IMR-90 (cell line): ENCODE data around the gene PRSS2. TPM values are rescaled to one million over a fixed set of nuclear protein-coding genes. Genes with fewer than 3 reads are reported as not detected.
"Not testable (repeated sequence)": the region's sequence is repeated elsewhere in the genome, so short reads cannot be mapped to it uniquely, and the experiment has no call there.

ENCODE experiments used
- ATAC-seq: fragments of 200-7000 bp; cut with Tn5 transposase; 2 replicates; pipeline ENCODE4 v1.9.1; 2020; ENCODE audit warnings: low read depth, mild to moderate bottlenecking, moderate library complexity
- BruUV-seq: library from RNA; stranded (reverse); fragments of 400-500 nt; replicated peaks from 2 replicates; lab custom pipeline; 2021; lab: Mats Ljungman, UMichigan
- CTCF ChIA-PET: fragments of 300-600 bp; formaldehyde crosslinking; extraction: SDS; loops from one replicate; lab custom pipeline; 2021; ENCODE audit warnings: antibody characterized with exemption; lab: Yijun Ruan, JAX
- POLR2A ChIA-PET: fragments of 300-600 bp; sonication (Branson Sonifier 250); formaldehyde crosslinking; loops from one replicate; lab custom pipeline; 2022; ENCODE audit warnings: antibody characterized with exemption; ENCODE audit not compliant: unreplicated experiment; lab: Charles Lee
- DNase-seq: peaks from one replicate; pipeline ENCODE4 v3.0.0; 2013
- H2AFZ ChIP-seq: replicated peaks from 2 replicates; pipeline ENCODE3; 2013; ENCODE audit warnings: low read length, mild to moderate bottlenecking; ENCODE audit not compliant: poor library complexity
- H2AK5ac ChIP-seq: 2 replicates; pipeline ENCODE4 v1.6.1; 2013; ENCODE audit warnings: low read depth, low read length, inconsistent platforms
- H2AK9ac ChIP-seq: replicated peaks from 2 replicates; pipeline ENCODE3; 2013; ENCODE audit warnings: mild to moderate bottlenecking, low read depth, low read length, moderate library complexity; ENCODE audit not compliant: poor library complexity
- H2BK120ac ChIP-seq: 2 replicates; pipeline ENCODE4 v1.6.1; 2013; ENCODE audit warnings: low read depth, low read length, inconsistent platforms
- H2BK15ac ChIP-seq: 3 replicates; pipeline ENCODE4 v1.6.1; 2013; ENCODE audit warnings: low read depth, low read length, inconsistent platforms
- H2BK20ac ChIP-seq: 2 replicates; pipeline ENCODE4 v1.6.1; 2013; ENCODE audit warnings: low read depth, mild to moderate bottlenecking, inconsistent platforms, low read length, moderate library complexity
- H2BK5ac ChIP-seq: 2 replicates; pipeline ENCODE4 v1.6.1; 2013; ENCODE audit warnings: mild to moderate bottlenecking, low read depth, low read length, inconsistent platforms; ENCODE audit not compliant: poor library complexity, severe bottlenecking
- H3K14ac ChIP-seq: replicated peaks from 2 replicates; pipeline ENCODE4 v1.6.1; 2013; ENCODE audit warnings: low read depth, low read length, inconsistent platforms
- H3K18ac ChIP-seq: 2 replicates; pipeline ENCODE4 v1.6.1; 2013; ENCODE audit warnings: low read depth, low read length, control low read depth
- H3K23ac ChIP-seq: 2 replicates; pipeline ENCODE4 v1.6.1; 2013; ENCODE audit warnings: low read depth, low read length, inconsistent platforms
- H3K27ac ChIP-seq: 2 replicates; pipeline ENCODE4 v1.5.1; 2013; ENCODE audit warnings: mild to moderate bottlenecking, control low read depth, low read length; ENCODE audit not compliant: insufficient read depth
- H3K27me3 ChIP-seq: 2 replicates; pipeline ENCODE4 v1.6.1; 2013; ENCODE audit warnings: low read length; ENCODE audit not compliant: control insufficient read depth, insufficient read depth
- H3K36me3 ChIP-seq: 2 replicates; pipeline ENCODE4 v1.6.1; 2013; ENCODE audit warnings: low read length, mixed read lengths; ENCODE audit not compliant: control insufficient read depth, insufficient read depth
- H3K4ac ChIP-seq: 2 replicates; pipeline ENCODE4 v1.6.1; 2013; ENCODE audit warnings: low read depth, low read length, inconsistent platforms
- H3K4me1 ChIP-seq: 2 replicates; pipeline ENCODE4 v1.6.1; 2013; ENCODE audit warnings: low read length, mixed read lengths; ENCODE audit not compliant: control insufficient read depth, insufficient read depth
- H3K4me2 ChIP-seq: 2 replicates; pipeline ENCODE4 v1.6.1; 2013; ENCODE audit warnings: low read depth, mild to moderate bottlenecking, control low read depth, low read length, moderate library complexity
- H3K4me3 ChIP-seq: 2 replicates; pipeline ENCODE4 v1.5.1; 2013; ENCODE audit warnings: low read depth, mild to moderate bottlenecking, control low read depth, low read length, moderate library complexity; ENCODE audit not compliant: insufficient read depth
- H3K56ac ChIP-seq: 2 replicates; pipeline ENCODE4 v1.6.1; 2013; ENCODE audit warnings: low read length, inconsistent platforms; ENCODE audit not compliant: insufficient read depth; ENCODE audit errors: extremely low read depth
- H3K79me1 ChIP-seq, 2 experiments: 2 replicates each; pipeline ENCODE4 v1.6.1; 2013; ENCODE audit warnings: low read length in 2 of 2, inconsistent platforms in 1 of 2, low read depth in 1 of 2
- H3K9ac ChIP-seq: 2 replicates; pipeline ENCODE4 v1.6.1; 2013; ENCODE audit warnings: low read depth, low read length, control low read depth
- H3K9me1 ChIP-seq: 2 replicates; pipeline ENCODE4 v1.6.1; 2013; ENCODE audit warnings: low read length, inconsistent platforms; ENCODE audit not compliant: insufficient read depth
- H3K9me3 ChIP-seq: 2 replicates; pipeline ENCODE4 v1.6.1; 2013; ENCODE audit warnings: low read length; ENCODE audit not compliant: control insufficient read depth, insufficient read depth
- H4K20me1 ChIP-seq: 2 replicates; pipeline ENCODE4 v1.6.1; 2013; ENCODE audit warnings: low read length, inconsistent platforms; ENCODE audit not compliant: insufficient read depth
- H4K5ac ChIP-seq: 2 replicates; pipeline ENCODE4 v1.6.1; 2013; ENCODE audit warnings: mild to moderate bottlenecking, low read depth, low read length, control low read depth
- H4K8ac ChIP-seq, 2 experiments: 2 replicates each; pipeline ENCODE4 v1.6.1; 2013; ENCODE audit warnings: low read depth in 2 of 2, low read length in 2 of 2, control low read depth in 1 of 2, inconsistent platforms in 1 of 2
- H4K91ac ChIP-seq: 2 replicates; pipeline ENCODE4 v1.6.1; 2013; ENCODE audit warnings: low read depth, low read length, inconsistent platforms; ENCODE audit not compliant: insufficient read depth
- RAD21 ChIP-seq: IDR thresholded peaks from 2 replicates; pipeline ENCODE4 v1.6.1; 2012; ENCODE audit warnings: low read length, improper control_type of control experiment
- WGBS, 2 experiments: methylation state at CpG; one replicate each; pipeline versions ENCODE4 v1.1.5 to v1.1.7; 2013; ENCODE audit warnings: missing lambda C conversion rate in 2 of 2; ENCODE audit not compliant: insufficient read length in 1 of 2; ENCODE audit errors: extremely low coverage in 2 of 2; 5-methylcytosine and 5-hydroxymethylcytosine counted together
- dilution Hi-C: fragments of 300-500 bp; cut with HindIII; formaldehyde crosslinking; loops from one replicate; pipeline ENCODE4 v1.14.3; 2018; ENCODE audit warnings: low sequenced_read_pairs; ENCODE audit not compliant: unreplicated experiment
- in situ Hi-C: fragments of 300-500 bp; cut with MboI; formaldehyde crosslinking; loops from 3 replicates; pipeline ENCODE4 v1.14.3; 2019; ENCODE audit warnings: low sequenced_read_pairs, inconsistent platforms, mixed read lengths
- intact Hi-C: fragments of 100-400 bp; cut with micrococcal nuclease; formaldehyde crosslinking; loops from 2 replicates; pipeline ENCODE4 v1.10.0; 2022
- polyA plus RNA-seq, 3 experiments: library from polyadenylated mRNA; depleted of rRNA; stranded (reverse); fragments of >200 nt; gene quantifications; 2 replicates each; pipeline ENCODE4 v1.2.3, GENCODE V29; 2012; ENCODE audit warnings: low replicate concordance in 1 of 3
- total RNA-seq: library from RNA; depleted of rRNA; stranded (reverse); fragments of >200 nt; gene quantifications from 2 replicates; pipeline ENCODE4 v1.2.3, GENCODE V29; 2012

Gene PRSS2
- total and polyA plus RNA-seq, 2 of the 4 experiments (the other 2 are of a cell fraction), result not detected

- no peak for TF ChIP-seq RAD21
These were observed 17.4 kb upstream of the PRSS2 start (continued) for GRCh38 chr7:142753366-142753765.

- H3K36me3 ChIP-seq, H3K27ac ChIP-seq, H3K4me3 ChIP-seq, H3K9ac ChIP-seq, H3K14ac ChIP-seq, H3K27me3 ChIP-seq, H2AK5ac ChIP-seq, H2BK15ac ChIP-seq, H2BK120ac ChIP-seq, ATAC-seq, in situ Hi-C loops, H4K8ac ChIP-seq, H4K5ac ChIP-seq, POLR2A ChIA-PET, H3K23ac ChIP-seq, BruUV-seq, H3K9me3 ChIP-seq, intact Hi-C loops, DNase-seq, H4K20me1 ChIP-seq, H2BK5ac ChIP-seq, H3K4me1 ChIP-seq, H2AK9ac ChIP-seq, CTCF ChIA-PET, H2AFZ ChIP-seq, H3K56ac ChIP-seq, H4K91ac ChIP-seq, H3K18ac ChIP-seq, H3K9me1 ChIP-seq, H3K4ac ChIP-seq, H2BK20ac ChIP-seq, dilution Hi-C loops, H3K79me1 ChIP-seq, H3K4me2 ChIP-seq: not testable (repeated sequence)
- WGBS, 2 experiments, result 10% methylated on average over 4 of the region's 5 CpGs; no CpG with 5 or more reads in 1 of the 2 experiments
These were observed 16.8 kb upstream of the PRSS2 start for GRCh38 chr7:142753925-142754491.
